HUDEP-2 (cell line): ENCODE results near the gene AKT3.
A peak's percentile ranks its signal among the peaks of the same experiment; 100 is the strongest.
"Not testable (repeated sequence)": the region's sequence is repeated elsewhere in the genome, so short reads cannot be mapped to it uniquely, and the experiment has no call there.

ENCODE experiments used
- DNase-seq, 76 experiments: peaks; one replicate each; lab custom pipeline; 2025; ENCODE audit not compliant: unreplicated experiment in 76 of 76; lab: John Stamatoyannopoulos, UW

The AKT3 gene

GRCh38 chr1:243628476-243628907 is 221.6 kb downstream of the AKT3 start:
- DNase-seq: no peak

GRCh38 chr1:243623841-243624240 is 226.2 kb downstream of the AKT3 start:
- no peak for DNase-seq

GRCh38 chr1:243621973-243622372 is 228.1 kb downstream of the AKT3 start:
- DNase-seq: no peak

GRCh38 chr1:243620096-243620495 is 229.9 kb downstream of the AKT3 start:
- no peak for DNase-seq

- no peak for DNase-seq
These were observed 240.3 kb downstream of the AKT3 start for GRCh38 chr1:243609698-243610097.

- DNase-seq: no peak
These were observed 244.4 kb downstream of the AKT3 start for GRCh38 chr1:243605604-243606003.

- DNase-seq: no peak
These were observed 248.3 kb downstream of the AKT3 start for GRCh38 chr1:243601720-243602119.

- no peak for DNase-seq
These were observed 251.6 kb downstream of the AKT3 start for GRCh38 chr1:243598433-243598832.

- DNase-seq: no peak
These were observed 252.7 kb downstream of the AKT3 start for GRCh38 chr1:243597383-243597782.

GRCh38 chr1:243596431-243597062 is 253.5 kb downstream of the AKT3 start:
- peak in 4 of 76 experiments; percentile 2 to 27 (median 3) for DNase-seq

GRCh38 chr1:243595527-243596210 is 254.4 kb downstream of the AKT3 start:
- no peak for DNase-seq

- no peak for DNase-seq
These were observed 255.6 kb downstream of the AKT3 start for GRCh38 chr1:243594455-243594854.

GRCh38 chr1:243589286-243589685 is 260.8 kb downstream of the AKT3 start:
- DNase-seq: not testable (repeated sequence)

- DNase-seq: no peak
These were observed 262.1 kb downstream of the AKT3 start for GRCh38 chr1:243587823-243588560.

GRCh38 chr1:243587285-243587684 is 262.8 kb downstream of the AKT3 start:
- DNase-seq: no peak

- no peak for DNase-seq
These were observed 264.1 kb downstream of the AKT3 start for GRCh38 chr1:243585982-243586381.

GRCh38 chr1:243582326-243582725 is 267.7 kb downstream of the AKT3 start:
- DNase-seq: no peak

GRCh38 chr1:243580984-243581383 is 269.1 kb downstream of the AKT3 start:
- DNase-seq: no peak

GRCh38 chr1:243580072-243580471 is 270.0 kb downstream of the AKT3 start:
- no peak for DNase-seq

GRCh38 chr1:243575070-243575469 is 275.0 kb downstream of the AKT3 start:
- DNase-seq: no peak

- no peak for DNase-seq
These were observed 277.1 kb downstream of the AKT3 start for GRCh38 chr1:243572940-243573339.

GRCh38 chr1:243568793-243569192 is 281.2 kb downstream of the AKT3 start:
- DNase-seq: no peak
